Smooth muscle cell of the pulmonary artery (primary cell): Measurements from ENCODE around the gene CTAGE9. TPM values are rescaled to one million over a fixed set of nuclear protein-coding genes. Genes with fewer than 3 reads are reported as not detected.

ENCODE experiments used
- total RNA-seq: library from RNA; depleted of rRNA; stranded (reverse); fragments of >200 nt; gene quantifications from 2 replicates; pipeline ENCODE4 v1.2.3, GENCODE V29; 2014

CTAGE9 gene, protein sequence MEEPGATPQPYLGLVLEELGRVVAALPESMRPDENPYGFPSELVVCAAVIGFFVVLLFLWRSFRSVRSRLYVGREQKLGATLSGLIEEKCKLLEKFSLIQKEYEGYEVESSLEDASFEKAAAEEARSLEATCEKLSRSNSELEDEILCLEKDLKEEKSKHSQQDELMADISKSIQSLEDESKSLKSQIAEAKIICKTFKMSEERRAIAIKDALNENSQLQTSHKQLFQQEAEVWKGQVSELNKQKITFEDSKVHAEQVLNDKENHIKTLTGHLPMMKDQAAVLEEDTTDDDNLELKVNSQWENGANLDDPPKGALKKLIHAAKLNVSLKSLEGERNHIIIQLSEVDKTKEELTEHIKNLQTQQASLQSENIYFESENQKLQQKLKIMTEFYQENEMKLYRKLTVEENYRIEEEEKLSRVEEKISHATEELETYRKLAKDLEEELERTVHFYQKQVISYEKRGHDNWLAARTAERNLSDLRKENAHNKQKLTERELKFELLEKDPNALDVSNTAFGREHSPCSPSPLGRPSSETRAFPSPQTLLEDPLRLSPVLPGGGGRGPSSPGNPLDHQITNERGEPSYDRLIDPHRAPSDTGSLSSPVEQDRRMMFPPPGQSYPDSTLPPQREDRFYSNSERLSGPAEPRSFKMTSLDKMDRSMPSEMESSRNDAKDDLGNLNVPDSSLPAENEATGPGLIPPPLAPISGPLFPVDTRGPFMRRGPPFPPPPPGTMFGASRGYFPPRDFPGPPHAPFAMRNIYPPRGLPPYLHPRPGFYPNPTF
- not detected in 2 replicates for total RNA-seq

DNA sequence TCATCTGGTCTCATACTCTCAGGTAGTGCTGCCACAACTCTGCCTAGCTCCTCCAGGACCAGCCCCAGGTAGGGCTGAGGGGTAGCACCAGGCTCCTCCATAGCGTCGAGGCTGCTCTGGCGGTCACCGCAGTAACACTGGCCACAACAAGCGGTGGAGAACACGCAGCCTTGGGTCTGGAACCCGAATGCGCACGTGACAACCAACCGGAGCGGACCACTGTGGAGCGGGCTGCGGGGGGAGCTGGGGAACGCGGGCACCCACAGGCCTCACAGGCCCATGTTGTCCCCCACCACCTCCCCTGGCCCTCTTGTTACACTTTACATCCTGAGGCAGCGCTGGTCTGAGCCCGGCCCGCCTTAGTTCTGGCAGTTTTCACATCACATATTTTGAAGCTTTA, at the start of gene CTAGE9:
Gene CTAGE9 (minus strand): TSS at position 101 of the 400 bp plus-strand sequence. CDS start 0 bp downstream, at position 101.

Other genes starting within 250 kb of the CTAGE9 start
- gene ARG1, start 137.8 kb downstream of the CTAGE9 start, total RNA-seq: not detected in 2 replicates
- 28.2 and 35.6 TPM in 2 replicates for gene MED23, start 82.8 kb downstream of the CTAGE9 start, total RNA-seq
- 0.13 and 0.23 TPM in 2 replicates for gene ENPP3, start 73.7 kb downstream of the CTAGE9 start, total RNA-seq
- gene OR2A4, start 9.6 kb downstream of the CTAGE9 start, total RNA-seq: not detected in 2 replicates
- 4.8 and 37.4 TPM in 2 replicates for gene ENPP1, start 97.0 kb upstream of the CTAGE9 start, total RNA-seq
- gene CCN2, start 240.4 kb upstream of the CTAGE9 start, total RNA-seq: 658 and 710 TPM in 2 replicates